MG63 (cell line): Measurements from ENCODE around the gene GPR142. TPM values are rescaled to one million over a fixed set of nuclear protein-coding genes. Genes with fewer than 3 reads are reported as not detected.
A peak's percentile ranks its signal among the peaks of the same experiment; 100 is the strongest.

ENCODE experiments used
- DNase-seq: peaks from one replicate; pipeline ENCODE4 v3.0.0-alpha.2; 2020
- H3K27me3 ChIP-seq: fragments of 250-450 bp; sonication (Bioruptor Pico); 2 replicates; pipeline ENCODE4 v1.5.1; 2020; ENCODE audit warnings: mild to moderate bottlenecking, moderate library complexity
- H3K36me3 ChIP-seq: fragments of 250-450 bp; sonication (Bioruptor Pico); 2 replicates; pipeline ENCODE4 v1.5.1; 2020; ENCODE audit warnings: mild to moderate bottlenecking, moderate library complexity
- H3K4me3 ChIP-seq: fragments of 250-450 bp; sonication (Bioruptor Pico); 2 replicates; pipeline ENCODE4 v1.5.1; 2020; ENCODE audit warnings: mild to moderate bottlenecking, moderate library complexity
- H3K9me3 ChIP-seq: fragments of 250-450 bp; sonication (Bioruptor Pico); 2 replicates; pipeline ENCODE4 v1.5.1; 2020; ENCODE audit warnings: mild to moderate bottlenecking, moderate library complexity
- total RNA-seq: library from RNA; depleted of rRNA; stranded (reverse); fragments of >200 nt; shearing (Covaris generic); gene quantifications from 2 replicates; pipeline ENCODE4 v1.2.3, GENCODE V29; 2014; ENCODE audit warnings: low replicate concordance

Gene GPR142
- total RNA-seq, 1 experiment from 2014 or later, result not detected

- H3K4me3 ChIP-seq, result no peak overlapping the region
- H3K27me3 ChIP-seq, result no peaks in the 10 kb centered on the region
- no peaks in the 10 kb centered on the region for H3K36me3 ChIP-seq
- DNase-seq, result no peak
- no peaks in the 10 kb centered on the region for H3K9me3 ChIP-seq
Observed at GRCh38 chr17:74380959-74381808, 13.9 kb downstream of the GPR142 start.

GRCh38 chr17:74383141-74383540, 15.8 kb downstream of the GPR142 start:
- Histone ChIP-seq H3K36me3 (no peaks in the 10 kb centered on the region), H3K9me3 (no peaks in the 10 kb centered on the region), H3K4me3 (no peak overlapping the region), H3K27me3 (no peaks in the 10 kb centered on the region)
- no peak for DNase-seq

- Histone ChIP-seq H3K9me3 (no peaks in the 10 kb centered on the region), H3K27me3 (no peaks in the 10 kb centered on the region), H3K4me3 (no peak overlapping the region), H3K36me3 (no peaks in the 10 kb centered on the region)
- no peak for DNase-seq
Observed at GRCh38 chr17:74385201-74385600, 17.9 kb downstream of the GPR142 start.

GRCh38 chr17:74386386-74386785, 19.1 kb downstream of the GPR142 start:
- no peaks in the 10 kb centered on the region for H3K9me3 ChIP-seq
- H3K36me3 ChIP-seq, result no peaks in the 10 kb centered on the region
- H3K4me3 ChIP-seq, result no peak overlapping the region
- H3K27me3 ChIP-seq, result no peaks in the 10 kb centered on the region
- DNase-seq, result peak; percentile 68

- no peak for DNase-seq
- Histone ChIP-seq H3K9me3 (no peaks in the 10 kb centered on the region), H3K4me3 (no peak overlapping the region), H3K27me3 (no peaks in the 10 kb centered on the region), H3K36me3 (no peaks in the 10 kb centered on the region)
Observed at GRCh38 chr17:74387365-74388218, 20.3 kb downstream of the GPR142 start.

- H3K27me3 ChIP-seq, result no peaks in the 10 kb centered on the region
- H3K9me3 ChIP-seq, result no peaks in the 10 kb centered on the region
- DNase-seq, result no peak
- H3K36me3 ChIP-seq, result no peaks in the 10 kb centered on the region
- no peak overlapping the region for H3K4me3 ChIP-seq
Observed at GRCh38 chr17:74389084-74389753, 21.9 kb downstream of the GPR142 start.

GRCh38 chr17:74389937-74390679, 22.8 kb downstream of the GPR142 start:
- Histone ChIP-seq H3K9me3 (no peaks in the 10 kb centered on the region), H3K4me3 (no peak overlapping the region), H3K36me3 (no peaks in the 10 kb centered on the region), H3K27me3 (no peaks in the 10 kb centered on the region)
- DNase-seq, result no peak

- H3K9me3 ChIP-seq, result no peaks in the 10 kb centered on the region
- peak; percentile 42 for DNase-seq
- no peaks in the 10 kb centered on the region for H3K27me3 ChIP-seq
- H3K4me3 ChIP-seq, result no peak overlapping the region
- H3K36me3 ChIP-seq, result no peaks in the 10 kb centered on the region
Observed at GRCh38 chr17:74390680-74391653, 23.7 kb downstream of the GPR142 start.

- no peak for DNase-seq
- Histone ChIP-seq H3K27me3 (no peaks in the 10 kb centered on the region), H3K9me3 (no peaks in the 10 kb centered on the region), H3K36me3 (no peaks in the 10 kb centered on the region), H3K4me3 (no peak overlapping the region)
Observed at GRCh38 chr17:74391771-74392170, 24.5 kb downstream of the GPR142 start.

GRCh38 chr17:74392848-74393247, 25.5 kb downstream of the GPR142 start:
- DNase-seq, result no peak
- H3K36me3 ChIP-seq, result no peaks in the 10 kb centered on the region
- no peak overlapping the region for H3K4me3 ChIP-seq
- H3K9me3 ChIP-seq, result no peaks in the 10 kb centered on the region
- no peaks in the 10 kb centered on the region for H3K27me3 ChIP-seq

- H3K9me3 ChIP-seq, result no peaks in the 10 kb centered on the region
- H3K4me3 ChIP-seq, result no peak overlapping the region
- H3K27me3 ChIP-seq, result no peaks in the 10 kb centered on the region
- no peaks in the 10 kb centered on the region for H3K36me3 ChIP-seq
- peak; percentile 54 for DNase-seq
Observed at GRCh38 chr17:74393346-74393942, 26.1 kb downstream of the GPR142 start.

- no peak for DNase-seq
- H3K27me3 ChIP-seq, result no peaks in the 10 kb centered on the region
- H3K36me3 ChIP-seq, result no peaks in the 10 kb centered on the region
- no peaks in the 10 kb centered on the region for H3K9me3 ChIP-seq
- H3K4me3 ChIP-seq, result no peak overlapping the region
Observed at GRCh38 chr17:74394275-74394950, 27.1 kb downstream of the GPR142 start.

- Histone ChIP-seq H3K9me3 (no peaks in the 10 kb centered on the region), H3K27me3 (no peaks in the 10 kb centered on the region), H3K4me3 (no peak overlapping the region), H3K36me3 (no peaks in the 10 kb centered on the region)
- DNase-seq, result no peak
Observed at GRCh38 chr17:74394977-74395376, 27.7 kb downstream of the GPR142 start.

- no peaks in the 10 kb centered on the region for H3K9me3 ChIP-seq
- no peaks in the 10 kb centered on the region for H3K36me3 ChIP-seq
- DNase-seq, result no peak
- no peaks in the 10 kb centered on the region for H3K27me3 ChIP-seq
- no peak overlapping the region for H3K4me3 ChIP-seq
Observed at GRCh38 chr17:74396567-74396966, 29.3 kb downstream of the GPR142 start.

- no peaks in the 10 kb centered on the region for H3K9me3 ChIP-seq
- H3K36me3 ChIP-seq, result no peaks in the 10 kb centered on the region
- no peak overlapping the region for H3K4me3 ChIP-seq
- no peak for DNase-seq
- H3K27me3 ChIP-seq, result no peaks in the 10 kb centered on the region
Observed at GRCh38 chr17:74402048-74402447, 34.7 kb downstream of the GPR142 start.
